SK-N-SH (cell line): ENCODE data around the gene POLA2.

ENCODE experiments used
- CTCF ChIP-seq: fragments of 200-600 bp; sonication (generic); IDR thresholded peaks from 2 replicates; pipeline ENCODE4 v1.6.1; 2017; ENCODE audit warnings: antibody characterized with exemption, mild to moderate bottlenecking, moderate library complexity
- EP300 ChIP-seq, 2 experiments: IDR thresholded peaks; 2 replicates each; pipeline versions ENCODE4 v1.4.0 to v1.6.1; 2012; ENCODE audit warnings: borderline replicate concordance in 1 of 2, low read depth in 1 of 2, low read length in 1 of 2
- IRF3 ChIP-seq: fragments of 150-350 bp; IDR thresholded peaks from 2 replicates; pipeline ENCODE4 v1.6.1; 2016; ENCODE audit warnings: mild to moderate bottlenecking, low read depth, low read length
- RAD21 ChIP-seq: IDR thresholded peaks from 2 replicates; pipeline ENCODE4 v1.6.1; 2012; ENCODE audit warnings: mild to moderate bottlenecking, low read length

- TF ChIP-seq IRF3 (no peak), CTCF (no peak), RAD21 (no peak), EP300 (IDR thresholded peaks at IDR 0.05; ENCODE audit: borderline replicate concordance in 1 of 2, low read depth in 1 of 2, low read length in 1 of 2) (no peak)
These were observed 17.5 kb downstream of the POLA2 start for GRCh38 chr11:65279279-65279678.
